GM12873 (cell line): ENCODE results near the gene CCNQ.

ENCODE experiments used
- TF ChIP-seq, protein P1 (sequence below): IDR thresholded peaks from 2 replicates; pipeline ENCODE4 v1.5.1; 2012; ENCODE audit warnings: low read depth, mild to moderate bottlenecking, moderate library complexity, low read length, control low read depth; ENCODE audit not compliant: insufficient read depth; ENCODE audit errors: missing control alignments

The CCNQ gene

GRCh38 chrX:153568451-153569011, 30.4 kb downstream of the CCNQ start:
- TF ChIP-seq, protein P1, sequence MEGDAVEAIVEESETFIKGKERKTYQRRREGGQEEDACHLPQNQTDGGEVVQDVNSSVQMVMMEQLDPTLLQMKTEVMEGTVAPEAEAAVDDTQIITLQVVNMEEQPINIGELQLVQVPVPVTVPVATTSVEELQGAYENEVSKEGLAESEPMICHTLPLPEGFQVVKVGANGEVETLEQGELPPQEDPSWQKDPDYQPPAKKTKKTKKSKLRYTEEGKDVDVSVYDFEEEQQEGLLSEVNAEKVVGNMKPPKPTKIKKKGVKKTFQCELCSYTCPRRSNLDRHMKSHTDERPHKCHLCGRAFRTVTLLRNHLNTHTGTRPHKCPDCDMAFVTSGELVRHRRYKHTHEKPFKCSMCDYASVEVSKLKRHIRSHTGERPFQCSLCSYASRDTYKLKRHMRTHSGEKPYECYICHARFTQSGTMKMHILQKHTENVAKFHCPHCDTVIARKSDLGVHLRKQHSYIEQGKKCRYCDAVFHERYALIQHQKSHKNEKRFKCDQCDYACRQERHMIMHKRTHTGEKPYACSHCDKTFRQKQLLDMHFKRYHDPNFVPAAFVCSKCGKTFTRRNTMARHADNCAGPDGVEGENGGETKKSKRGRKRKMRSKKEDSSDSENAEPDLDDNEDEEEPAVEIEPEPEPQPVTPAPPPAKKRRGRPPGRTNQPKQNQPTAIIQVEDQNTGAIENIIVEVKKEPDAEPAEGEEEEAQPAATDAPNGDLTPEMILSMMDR = peak; percentile 43

GRCh38 chrX:153565996-153566580, 32.9 kb downstream of the CCNQ start:
- TF ChIP-seq, protein P1 = no peak

GRCh38 chrX:153564047-153564606, 34.8 kb downstream of the CCNQ start:
- TF ChIP-seq, protein P1 = no peak

DNA sequence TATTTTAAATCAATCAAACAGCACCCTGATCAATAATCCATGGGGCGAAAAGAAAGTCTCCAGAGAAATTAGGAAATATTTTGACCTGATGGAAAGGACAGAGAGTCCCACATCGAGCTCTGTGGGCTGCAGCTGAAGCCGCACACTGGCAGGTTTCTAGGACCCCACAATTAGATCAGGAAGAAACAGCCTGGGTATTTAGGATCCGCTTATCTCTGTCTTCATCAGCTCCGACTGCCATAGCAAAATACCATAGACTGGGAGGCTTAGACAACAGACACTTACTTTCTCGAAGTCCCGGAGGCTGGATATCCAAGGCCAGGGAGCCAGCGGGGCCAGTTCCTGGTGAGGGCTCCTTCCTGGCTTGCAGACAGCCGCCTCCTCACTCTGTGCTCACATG, 36.4 kb downstream of the CCNQ start:
- TF ChIP-seq, protein P1 = no peak

GRCh38 chrX:153561337-153561736, 37.6 kb downstream of the CCNQ start:
- TF ChIP-seq, protein P1 = no peak

GRCh38 chrX:153560466-153560865, 38.5 kb downstream of the CCNQ start:
- TF ChIP-seq, protein P1 = no peak

DNA sequence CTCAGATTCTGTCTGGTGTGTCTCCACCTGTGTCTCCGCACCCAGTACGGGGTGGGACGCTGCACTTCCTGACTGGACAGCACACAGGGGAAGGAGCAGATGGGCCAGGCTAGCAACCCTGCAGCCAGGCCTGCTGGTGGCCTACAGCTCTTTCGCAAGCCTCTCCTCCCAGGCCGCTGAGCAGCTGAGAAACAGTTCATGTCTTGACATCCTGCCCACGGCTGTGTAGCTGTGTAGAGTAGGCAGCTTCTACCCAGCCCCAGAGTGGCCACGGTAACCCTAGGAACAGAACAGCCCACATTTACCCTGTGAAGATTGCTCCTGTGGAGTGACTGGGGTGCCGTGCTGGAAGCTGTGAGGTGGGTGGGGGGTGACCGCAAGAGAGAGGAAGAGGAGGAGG, 38.9 kb downstream of the CCNQ start:
- TF ChIP-seq, protein P1 = no peak
